Activated CD8-positive, alpha-beta T cell treated with anti-CD3 and anti-CD28 coated beads for 36 hours (primary cell): ENCODE measurements around the gene LMO2. TPM values are rescaled to one million over a fixed set of nuclear protein-coding genes. Genes with fewer than 3 reads are reported as not detected.
"Not testable (repeated sequence)": the region's sequence is repeated elsewhere in the genome, so short reads cannot be mapped to it uniquely, and the experiment has no call there.

Source experiments
- ATAC-seq: fragments of 200-7000 bp; cut with Tn5 transposase; one replicate; pipeline ENCODE4 v1.10.0; 2021; ENCODE audit warnings: mild to moderate bottlenecking, moderate library complexity
- CTCF ChIA-PET: fragments of 350-600 bp; sonication (Branson Sonifier 250); formaldehyde crosslinking; loops from one replicate; lab custom pipeline; 2021; ENCODE audit warnings: antibody characterized with exemption; lab: Charles Lee
- POLR2A ChIA-PET: fragments of 350-600 bp; sonication (Branson Sonifier 250); formaldehyde crosslinking; loops from one replicate; lab custom pipeline; 2021; ENCODE audit warnings: antibody characterized with exemption; lab: Charles Lee
- DNase-seq: peaks from one replicate; pipeline ENCODE4 v3.0.0-alpha.2; 2020
- H3K27ac Mint-ChIP-seq: one replicate; pipeline ENCODE4 v1.8.0; 2021; ENCODE audit warnings: mild to moderate bottlenecking, mixed read lengths
- H3K27me3 Mint-ChIP-seq: one replicate; pipeline ENCODE4 v1.8.0; 2021; ENCODE audit warnings: mixed read lengths
- H3K36me3 Mint-ChIP-seq: one replicate; pipeline ENCODE4 v1.8.0; 2021; ENCODE audit warnings: low read depth, mixed read lengths
- H3K4me1 Mint-ChIP-seq: one replicate; pipeline ENCODE4 v1.8.0; 2021; ENCODE audit warnings: low read depth, mixed read lengths
- H3K4me3 Mint-ChIP-seq: one replicate; pipeline ENCODE4 v1.8.0; 2021; ENCODE audit warnings: mild to moderate bottlenecking, moderate library complexity, mixed read lengths
- H3K9me3 Mint-ChIP-seq: one replicate; pipeline ENCODE4 v1.8.0; 2021; ENCODE audit warnings: mixed read lengths
- intact Hi-C: fragments of 100-400 bp; cut with micrococcal nuclease; formaldehyde crosslinking; loops from one replicate; pipeline ENCODE4 v1.10.0; 2022
- total RNA-seq, 2 experiments: library from RNA; stranded (reverse); gene quantifications; one replicate each; pipeline ENCODE4 v1.2.3, GENCODE V29; 2021
- TF ChIP-seq, protein P1 (sequence below): fragments of 200-600 bp; IDR thresholded peaks from one replicate; pipeline ENCODE4 v1.8.0; 2022; ENCODE audit warnings: antibody characterized with exemption, mild to moderate bottlenecking

The LMO2 gene
- total RNA-seq, 2 experiments from 2014 or later = not detected

DNA sequence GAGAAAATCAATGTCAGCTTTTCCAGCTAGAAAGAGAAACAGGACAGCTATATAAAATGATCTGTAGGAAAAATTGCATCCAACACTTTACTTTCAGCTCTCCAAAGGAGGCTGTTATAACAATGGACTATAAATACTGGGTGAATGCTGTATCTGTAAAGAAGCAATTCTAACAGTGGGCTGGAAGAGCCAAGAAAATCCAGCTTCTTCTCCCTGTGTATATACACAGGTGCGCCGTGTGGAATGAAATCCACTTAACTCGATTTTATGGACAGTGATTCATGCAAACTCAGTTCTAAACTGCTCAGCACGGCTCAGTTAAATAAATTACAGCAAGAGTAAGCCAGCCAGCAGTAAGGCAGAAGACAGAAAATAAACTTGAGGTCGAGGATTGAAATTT, 32.5 kb upstream of the LMO2 start:
- TF ChIP-seq, protein P1, sequence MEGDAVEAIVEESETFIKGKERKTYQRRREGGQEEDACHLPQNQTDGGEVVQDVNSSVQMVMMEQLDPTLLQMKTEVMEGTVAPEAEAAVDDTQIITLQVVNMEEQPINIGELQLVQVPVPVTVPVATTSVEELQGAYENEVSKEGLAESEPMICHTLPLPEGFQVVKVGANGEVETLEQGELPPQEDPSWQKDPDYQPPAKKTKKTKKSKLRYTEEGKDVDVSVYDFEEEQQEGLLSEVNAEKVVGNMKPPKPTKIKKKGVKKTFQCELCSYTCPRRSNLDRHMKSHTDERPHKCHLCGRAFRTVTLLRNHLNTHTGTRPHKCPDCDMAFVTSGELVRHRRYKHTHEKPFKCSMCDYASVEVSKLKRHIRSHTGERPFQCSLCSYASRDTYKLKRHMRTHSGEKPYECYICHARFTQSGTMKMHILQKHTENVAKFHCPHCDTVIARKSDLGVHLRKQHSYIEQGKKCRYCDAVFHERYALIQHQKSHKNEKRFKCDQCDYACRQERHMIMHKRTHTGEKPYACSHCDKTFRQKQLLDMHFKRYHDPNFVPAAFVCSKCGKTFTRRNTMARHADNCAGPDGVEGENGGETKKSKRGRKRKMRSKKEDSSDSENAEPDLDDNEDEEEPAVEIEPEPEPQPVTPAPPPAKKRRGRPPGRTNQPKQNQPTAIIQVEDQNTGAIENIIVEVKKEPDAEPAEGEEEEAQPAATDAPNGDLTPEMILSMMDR = no peak
- Mint-ChIP-seq H3K4me3 (no peak overlapping the region), H3K27me3 (peaks cover 34% of the 10 kb centered on the region), H3K36me3 (no peaks in the 10 kb centered on the region), H3K27ac (no peak overlapping the region), H3K9me3 (no peaks in the 10 kb centered on the region), H3K4me1 (peaks cover 9% of the 10 kb centered on the region)
- POLR2A ChIA-PET = no interaction called here
- no peak for DNase-seq
- CTCF ChIA-PET = interaction anchor here (1.2 to 1.3 kb wide), 2 partner anchors 31 to 63 kb away, joined by 3 to 4 read pairs; no protein-coding TSS in a partner anchor
- ATAC-seq = no peak
- intact Hi-C loops = no loop called here

DNA sequence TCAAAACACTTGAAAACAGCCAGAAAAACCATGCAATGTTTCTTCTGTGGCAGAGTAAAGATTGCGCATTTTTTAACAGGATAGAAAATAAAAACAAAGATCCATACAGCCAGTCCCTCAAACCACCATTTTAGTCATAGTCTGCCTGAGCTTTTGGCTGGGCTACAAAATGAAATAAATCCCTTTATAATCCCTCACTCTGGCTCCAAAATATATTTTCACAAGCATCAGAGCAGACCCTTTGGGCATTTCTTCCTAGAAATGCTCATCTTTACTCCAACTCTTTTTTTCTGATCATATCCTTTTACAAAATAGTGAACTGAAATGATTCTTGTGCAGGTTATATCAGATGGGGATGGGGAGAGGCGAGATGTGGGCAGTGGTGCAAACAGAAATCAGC, 31.8 kb upstream of the LMO2 start:
- intact Hi-C loops = no loop called here
- TF ChIP-seq, protein P1 = no peak
- Mint-ChIP-seq H3K4me3 (no peak overlapping the region), H3K36me3 (no peaks in the 10 kb centered on the region), H3K27ac (no peak overlapping the region), H3K4me1 (peaks cover 9% of the 10 kb centered on the region), H3K9me3 (no peaks in the 10 kb centered on the region), H3K27me3 (peaks cover 32% of the 10 kb centered on the region)
- DNase-seq (no peak), ATAC-seq (no peak)
- POLR2A ChIA-PET = interaction anchor here (1.3 kb wide), 1 partner anchor 21 kb away, joined by 3 read pairs; no protein-coding TSS in a partner anchor
- CTCF ChIA-PET = interaction anchor here (1.2 to 1.3 kb wide), 2 partner anchors 30 to 64 kb away, joined by 3 to 4 read pairs; no protein-coding TSS in a partner anchor

DNA sequence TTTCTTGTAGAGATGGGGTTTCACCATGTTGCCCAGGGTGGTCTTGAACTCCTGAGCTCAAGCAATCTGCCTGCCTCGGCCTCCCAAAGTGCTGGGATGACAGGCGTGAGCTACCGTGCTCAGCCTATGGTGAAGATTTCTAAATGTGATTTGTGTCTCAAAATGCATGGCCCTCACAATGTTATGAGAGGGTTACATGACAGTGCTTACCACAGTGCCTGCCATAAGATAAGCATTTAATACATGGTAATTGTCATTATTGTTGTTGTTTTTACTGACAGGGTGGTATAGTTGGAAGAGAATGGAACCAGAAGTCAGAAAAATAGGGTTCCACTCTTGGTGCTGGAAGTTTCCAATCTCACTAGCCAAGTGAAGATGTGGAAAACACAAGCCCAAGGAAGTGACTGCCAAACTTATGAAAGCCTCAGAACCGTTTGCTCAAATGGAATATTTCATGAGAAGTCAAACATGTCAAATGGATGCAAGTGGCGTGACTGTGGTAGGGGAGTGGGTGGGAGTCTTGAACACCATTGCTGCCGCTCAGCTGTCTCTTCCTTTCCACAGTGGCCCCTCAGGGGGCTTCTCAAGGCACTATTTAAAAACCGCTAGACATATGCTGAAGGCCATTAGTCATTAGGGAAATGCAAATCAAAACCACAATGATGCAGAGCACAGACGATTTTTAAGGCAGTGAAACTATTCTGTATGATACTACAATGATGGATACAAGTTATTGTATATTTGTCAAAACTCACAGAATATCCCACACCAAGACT, 29.1 kb upstream of the LMO2 start:
- no peak overlapping the region for H3K4me3 Mint-ChIP-seq
- intact Hi-C loops = no loop called here
- no peaks in the 10 kb centered on the region for H3K9me3 Mint-ChIP-seq
- no peak overlapping the region for H3K27ac Mint-ChIP-seq
- ChIA-PET POLR2A (no interaction called here), CTCF (no interaction called here)
- DNase-seq (peak; percentile 69), ATAC-seq (peak; percentile 73)
- TF ChIP-seq, protein P1 = no peak
- H3K4me1 Mint-ChIP-seq = peaks cover 9% of the 10 kb centered on the region
- no peaks in the 10 kb centered on the region for H3K36me3 Mint-ChIP-seq
- H3K27me3 Mint-ChIP-seq = peaks cover 41% of the 10 kb centered on the region

DNA sequence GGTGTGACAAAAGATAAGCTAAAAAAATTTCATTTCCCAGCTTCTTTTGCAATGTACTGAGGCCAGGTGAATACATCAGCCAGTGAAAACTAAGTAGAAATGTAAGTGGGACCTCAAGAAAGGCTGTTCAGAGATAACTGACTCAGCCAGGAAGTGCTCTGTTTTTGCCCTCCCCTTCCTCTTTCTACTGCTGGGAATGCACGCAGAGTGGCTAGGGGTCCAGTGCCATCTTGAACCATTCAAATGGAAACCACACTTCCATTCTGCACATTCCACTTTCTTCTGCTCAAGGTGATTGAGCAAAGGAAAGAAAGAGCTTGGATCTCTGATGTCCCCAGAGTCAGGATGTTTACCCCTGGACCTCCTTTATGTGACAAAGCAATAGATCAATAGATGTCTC, 27.8 kb upstream of the LMO2 start:
- no peak for ATAC-seq
- no peak for DNase-seq
- CTCF ChIA-PET = no interaction called here
- H3K9me3 Mint-ChIP-seq = no peaks in the 10 kb centered on the region
- H3K27me3 Mint-ChIP-seq = peaks cover 44% of the 10 kb centered on the region
- POLR2A ChIA-PET = no interaction called here
- no peaks in the 10 kb centered on the region for H3K36me3 Mint-ChIP-seq
- peaks cover 9% of the 10 kb centered on the region for H3K4me1 Mint-ChIP-seq
- TF ChIP-seq, protein P1 = no peak
- H3K27ac Mint-ChIP-seq = no peak overlapping the region
- H3K4me3 Mint-ChIP-seq = no peak overlapping the region
- intact Hi-C loops = no loop called here

DNA sequence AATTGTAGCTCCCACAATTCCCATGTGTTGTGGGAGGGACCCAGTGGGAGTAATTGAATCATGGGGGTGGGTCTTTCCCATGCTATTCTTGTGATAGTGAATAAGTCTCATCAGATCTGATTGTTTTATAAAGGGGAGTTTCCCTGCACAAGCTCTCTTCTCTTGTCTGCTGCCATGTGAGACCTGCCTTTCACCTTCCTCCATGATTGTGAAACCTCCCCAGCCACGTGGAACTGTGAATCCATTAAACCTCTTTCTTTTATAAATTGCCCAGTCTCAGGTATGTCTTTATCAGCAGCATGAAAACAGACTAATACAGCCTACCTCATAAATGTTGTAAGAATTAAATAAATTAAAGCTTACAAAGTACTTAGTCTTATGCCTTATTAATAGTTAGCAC, 25.5 kb upstream of the LMO2 start:
- peaks cover 34% of the 10 kb centered on the region for H3K27me3 Mint-ChIP-seq
- DNase-seq, POLR2A ChIA-PET, H3K4me3 Mint-ChIP-seq, H3K9me3 Mint-ChIP-seq, H3K4me1 Mint-ChIP-seq, H3K27ac Mint-ChIP-seq, intact Hi-C loops, CTCF ChIA-PET, H3K36me3 Mint-ChIP-seq, ATAC-seq: not testable (repeated sequence)
